Right atrium auricular region (tissue), 2 donors: ENCODE data around the gene SPINT4. TPM values are rescaled to one million over a fixed set of nuclear protein-coding genes. Genes with fewer than 3 reads are reported as not detected.

Experiments
- DNase-seq: peaks from one replicate; pipeline ENCODE4 v3.0.0-alpha.2; 2019; ENCODE audit warnings: low spot score
- H3K27ac ChIP-seq, 2 donors: fragments of 200-600 bp; sonication (generic); 1 replicate in 1 of 2; 2 replicates in 1 of 2; pipeline ENCODE4 v1.5.1; 2016 to 2019
- H3K27me3 ChIP-seq, 2 donors: fragments of 200-600 bp; sonication (generic); one replicate each; pipeline versions ENCODE4 v1.5.1 to v1.6.0; 2017 to 2019
- H3K36me3 ChIP-seq: fragments of 200-600 bp; sonication (generic); one replicate; pipeline ENCODE4 v1.5.1; 2016
- H3K4me1 ChIP-seq, 2 donors: fragments of 200-600 bp; sonication (generic); one replicate each; pipeline versions ENCODE4 v1.5.1 to v1.6.0; 2017 to 2019
- H3K4me3 ChIP-seq, 2 donors: fragments of 200-600 bp; sonication (generic); 1 replicate in 1 of 2; 2 replicates in 1 of 2; pipeline ENCODE4 v1.5.1; 2017 to 2019; ENCODE audit warnings: mild to moderate bottlenecking in 1 of 2, moderate library complexity in 1 of 2
- H3K9me3 ChIP-seq, 2 donors: fragments of 200-600 bp; sonication (generic); one replicate each; pipeline ENCODE4 v1.5.1; 2019
- total RNA-seq, 2 donors: library from RNA; depleted of rRNA; stranded (reverse); fragments of >200 nt; gene quantifications; one replicate each; pipeline ENCODE4 v1.1.0, GENCODE V29; 2016
- TF ChIP-seq, protein P1 (sequence below), 2 donors: fragments of 200-600 bp; sonication (generic); IDR thresholded peaks; one replicate each; pipeline ENCODE4 v1.5.1; 2019; ENCODE audit warnings: antibody characterized with exemption in 2 of 2

SPINT4 gene
- total RNA-seq, 2 donors from 2014 or later, result not detected

DNA sequence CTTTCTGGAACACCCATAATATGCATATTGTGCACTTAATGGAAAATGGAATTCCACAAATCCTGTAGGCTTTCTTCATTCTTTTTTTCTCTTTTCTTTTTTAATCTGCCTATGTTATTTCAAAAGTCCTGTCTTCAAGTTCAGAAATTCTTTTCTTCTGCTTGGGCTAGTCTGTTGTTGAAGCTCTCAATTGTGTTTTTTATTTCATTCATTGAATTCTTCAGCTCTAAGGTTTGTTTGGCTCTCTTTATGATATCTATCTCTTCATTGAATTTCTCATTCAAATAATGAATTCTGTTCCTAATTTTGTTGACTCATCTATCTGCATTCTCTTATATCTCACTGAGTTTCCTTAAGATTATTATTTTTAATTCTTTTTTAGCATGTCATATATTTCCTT, 10.1 kb downstream of the SPINT4 start:
- TF ChIP-seq, protein P1, sequence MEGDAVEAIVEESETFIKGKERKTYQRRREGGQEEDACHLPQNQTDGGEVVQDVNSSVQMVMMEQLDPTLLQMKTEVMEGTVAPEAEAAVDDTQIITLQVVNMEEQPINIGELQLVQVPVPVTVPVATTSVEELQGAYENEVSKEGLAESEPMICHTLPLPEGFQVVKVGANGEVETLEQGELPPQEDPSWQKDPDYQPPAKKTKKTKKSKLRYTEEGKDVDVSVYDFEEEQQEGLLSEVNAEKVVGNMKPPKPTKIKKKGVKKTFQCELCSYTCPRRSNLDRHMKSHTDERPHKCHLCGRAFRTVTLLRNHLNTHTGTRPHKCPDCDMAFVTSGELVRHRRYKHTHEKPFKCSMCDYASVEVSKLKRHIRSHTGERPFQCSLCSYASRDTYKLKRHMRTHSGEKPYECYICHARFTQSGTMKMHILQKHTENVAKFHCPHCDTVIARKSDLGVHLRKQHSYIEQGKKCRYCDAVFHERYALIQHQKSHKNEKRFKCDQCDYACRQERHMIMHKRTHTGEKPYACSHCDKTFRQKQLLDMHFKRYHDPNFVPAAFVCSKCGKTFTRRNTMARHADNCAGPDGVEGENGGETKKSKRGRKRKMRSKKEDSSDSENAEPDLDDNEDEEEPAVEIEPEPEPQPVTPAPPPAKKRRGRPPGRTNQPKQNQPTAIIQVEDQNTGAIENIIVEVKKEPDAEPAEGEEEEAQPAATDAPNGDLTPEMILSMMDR (IDR thresholded peaks at IDR 0.05), result no peak
- Histone ChIP-seq H3K36me3 (no peaks in the 10 kb centered on the region), H3K4me1 (no peaks in the 10 kb centered on the region), H3K4me3 (no peak overlapping the region), H3K27ac (no peak overlapping the region), H3K27me3 (no peaks in the 10 kb centered on the region), H3K9me3 (peaks cover 0 to 27% of the 10 kb centered on the region in 2 donors)
- DNase-seq, result no peak

DNA sequence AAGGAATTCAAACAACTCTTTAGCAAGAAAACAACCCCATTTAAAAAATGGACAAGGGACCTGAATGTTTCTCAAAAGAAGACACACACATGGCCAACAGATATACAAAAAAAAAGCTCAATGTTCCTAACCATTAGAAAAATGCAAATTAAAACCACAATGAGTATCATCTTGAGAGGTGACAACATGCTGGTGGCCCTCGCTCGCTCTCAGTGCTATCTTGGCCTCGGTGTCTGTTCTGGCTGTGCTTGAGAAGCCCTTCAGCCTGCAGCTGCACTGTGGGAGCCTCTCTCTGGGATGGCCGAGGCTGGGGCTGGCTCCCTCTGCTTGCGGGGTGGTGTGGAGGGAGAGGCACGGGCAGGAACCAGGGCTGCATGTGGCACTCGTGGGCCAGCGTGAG, 13.4 kb downstream of the SPINT4 start:
- no peak for DNase-seq
- no peaks in the 10 kb centered on the region for H3K27me3 ChIP-seq
- TF ChIP-seq, protein P1 (IDR thresholded peaks at IDR 0.05), result no peak
- H3K4me3 ChIP-seq, result no peak overlapping the region
- no peak overlapping the region for H3K27ac ChIP-seq
- H3K4me1 ChIP-seq, result no peaks in the 10 kb centered on the region
- H3K9me3 ChIP-seq, result peaks cover 0 to 27% of the 10 kb centered on the region in 2 donors
- H3K36me3 ChIP-seq, result no peaks in the 10 kb centered on the region

DNA sequence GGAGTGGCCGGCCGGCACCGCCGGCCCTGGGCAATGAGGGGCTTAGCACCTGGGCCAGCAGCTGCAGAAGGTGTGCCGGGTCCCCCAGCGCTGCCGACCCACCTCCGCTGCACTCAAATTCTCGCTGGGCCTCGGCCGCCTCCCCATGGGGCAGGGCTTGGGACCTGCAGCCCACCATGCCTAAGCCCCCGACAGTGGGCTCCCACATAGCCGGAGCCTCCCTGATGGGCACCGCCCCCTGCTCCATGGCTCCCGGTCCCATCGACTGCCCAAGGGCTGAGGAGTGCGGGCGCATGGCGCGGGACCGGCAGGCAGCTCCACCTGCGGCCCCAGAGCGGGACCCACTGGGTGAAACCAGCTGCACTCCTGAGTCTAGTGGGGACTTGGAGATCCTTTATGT, 13.8 kb downstream of the SPINT4 start:
- TF ChIP-seq, protein P1 (IDR thresholded peaks at IDR 0.05), result no peak
- Histone ChIP-seq H3K9me3 (peaks cover 0 to 26% of the 10 kb centered on the region in 2 donors), H3K36me3 (no peaks in the 10 kb centered on the region), H3K4me1 (no peaks in the 10 kb centered on the region), H3K27me3 (no peaks in the 10 kb centered on the region), H3K27ac (no peak overlapping the region), H3K4me3 (no peak overlapping the region)
- DNase-seq, result no peak

DNA sequence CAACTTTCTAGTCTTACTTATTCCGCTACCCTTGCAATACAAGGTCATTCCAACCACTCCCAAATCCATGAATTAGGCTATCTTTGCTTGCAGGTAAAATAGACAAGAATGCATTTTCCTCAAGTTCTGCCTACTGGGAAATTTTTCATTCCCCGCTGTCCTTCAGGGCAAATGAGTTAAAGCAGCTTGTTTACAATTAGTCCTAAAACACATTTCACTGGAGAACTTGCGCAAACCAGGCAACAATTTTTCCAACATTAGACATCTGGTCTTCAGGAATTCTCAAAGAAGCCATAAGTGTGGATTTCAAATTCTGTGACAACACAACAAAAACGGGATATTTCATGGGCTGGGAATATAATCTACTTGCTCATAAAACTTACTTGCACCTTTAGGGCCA, 20.4 kb downstream of the SPINT4 start:
- TF ChIP-seq, protein P1 (IDR thresholded peaks at IDR 0.05), result no peak
- H3K9me3 ChIP-seq, result no peaks in the 10 kb centered on the region
- no peak overlapping the region for H3K27ac ChIP-seq
- H3K36me3 ChIP-seq, result no peaks in the 10 kb centered on the region
- no peaks in the 10 kb centered on the region for H3K4me1 ChIP-seq
- H3K4me3 ChIP-seq, result no peak overlapping the region
- H3K27me3 ChIP-seq, result no peaks in the 10 kb centered on the region
- no peak for DNase-seq

DNA sequence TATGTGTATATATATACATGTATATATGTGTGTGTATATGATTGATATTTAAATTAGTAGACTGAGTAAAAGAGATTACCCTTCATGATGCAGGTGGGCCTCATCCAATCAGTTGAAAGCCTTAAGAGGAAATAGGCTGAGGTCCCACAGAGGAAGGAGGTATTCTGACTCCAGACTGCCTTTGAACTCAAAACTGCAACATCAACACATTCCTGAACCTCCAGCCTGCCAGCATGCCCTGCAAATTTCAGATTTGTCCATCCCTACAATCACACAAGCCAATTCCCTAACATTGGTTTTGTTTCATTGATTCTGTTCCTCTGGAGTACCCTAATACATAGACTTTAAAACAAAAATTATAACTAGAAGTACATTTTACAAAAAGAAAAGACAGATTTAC, 22.9 kb downstream of the SPINT4 start:
- no peaks in the 10 kb centered on the region for H3K27me3 ChIP-seq
- no peaks in the 10 kb centered on the region for H3K36me3 ChIP-seq
- no peak overlapping the region for H3K4me3 ChIP-seq
- no peaks in the 10 kb centered on the region for H3K4me1 ChIP-seq
- TF ChIP-seq, protein P1 (IDR thresholded peaks at IDR 0.05), result no peak
- DNase-seq, result no peak
- H3K27ac ChIP-seq, result no peak overlapping the region
- no peaks in the 10 kb centered on the region for H3K9me3 ChIP-seq

DNA sequence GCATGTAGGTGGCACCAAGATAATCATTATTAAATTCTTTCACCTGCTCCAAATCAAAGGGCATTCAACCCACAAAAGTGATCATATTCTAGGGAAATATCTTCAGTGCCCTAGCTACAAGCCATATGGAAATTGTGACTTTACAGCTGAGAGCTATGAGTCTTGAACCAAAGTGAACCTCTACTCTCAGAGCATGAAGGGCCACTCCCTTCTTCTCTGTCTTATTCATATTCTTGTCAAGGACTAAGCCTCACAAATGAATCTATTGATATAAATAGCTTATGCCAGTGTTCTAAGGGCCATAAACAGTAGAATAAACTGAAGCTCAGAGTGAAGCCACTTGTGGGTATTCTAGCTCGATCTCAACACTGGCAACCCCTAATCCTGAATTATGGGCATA, 29.6 kb downstream of the SPINT4 start:
- H3K4me3 ChIP-seq, result no peak overlapping the region
- TF ChIP-seq, protein P1 (IDR thresholded peaks at IDR 0.05), result no peak
- no peaks in the 10 kb centered on the region for H3K36me3 ChIP-seq
- H3K9me3 ChIP-seq, result peaks cover 0 to 4% of the 10 kb centered on the region in 2 donors
- H3K27ac ChIP-seq, result no peak overlapping the region
- H3K27me3 ChIP-seq, result no peaks in the 10 kb centered on the region
- no peak for DNase-seq
- no peaks in the 10 kb centered on the region for H3K4me1 ChIP-seq
